Keratinocyte (primary cell): Measurements from ENCODE around the gene KLHL36.

Experiments used
- EZH2 ChIP-seq: IDR thresholded peaks from one replicate; pipeline ENCODE4 v1.6.1; 2012; ENCODE audit warnings: inconsistent platforms, mild to moderate bottlenecking, low read length, moderate library complexity
- TF ChIP-seq, protein P1 (sequence below), 3 experiments: IDR thresholded peaks in 1 of 3; conservative IDR thresholded peaks in 1 of 3; optimal IDR thresholded peaks in 1 of 3; 2 replicates in 2 of 3; 3 replicates in 1 of 3; pipeline versions ENCODE3 to v1.5.1; 2011; ENCODE audit warnings: low read length in 3 of 3, mild to moderate bottlenecking in 3 of 3, moderate library complexity in 2 of 3, control low read depth in 1 of 3, inconsistent platforms in 1 of 3; ENCODE audit not compliant: insufficient read depth in 2 of 3; ENCODE audit errors: extremely low read depth in 1 of 3

DNA sequence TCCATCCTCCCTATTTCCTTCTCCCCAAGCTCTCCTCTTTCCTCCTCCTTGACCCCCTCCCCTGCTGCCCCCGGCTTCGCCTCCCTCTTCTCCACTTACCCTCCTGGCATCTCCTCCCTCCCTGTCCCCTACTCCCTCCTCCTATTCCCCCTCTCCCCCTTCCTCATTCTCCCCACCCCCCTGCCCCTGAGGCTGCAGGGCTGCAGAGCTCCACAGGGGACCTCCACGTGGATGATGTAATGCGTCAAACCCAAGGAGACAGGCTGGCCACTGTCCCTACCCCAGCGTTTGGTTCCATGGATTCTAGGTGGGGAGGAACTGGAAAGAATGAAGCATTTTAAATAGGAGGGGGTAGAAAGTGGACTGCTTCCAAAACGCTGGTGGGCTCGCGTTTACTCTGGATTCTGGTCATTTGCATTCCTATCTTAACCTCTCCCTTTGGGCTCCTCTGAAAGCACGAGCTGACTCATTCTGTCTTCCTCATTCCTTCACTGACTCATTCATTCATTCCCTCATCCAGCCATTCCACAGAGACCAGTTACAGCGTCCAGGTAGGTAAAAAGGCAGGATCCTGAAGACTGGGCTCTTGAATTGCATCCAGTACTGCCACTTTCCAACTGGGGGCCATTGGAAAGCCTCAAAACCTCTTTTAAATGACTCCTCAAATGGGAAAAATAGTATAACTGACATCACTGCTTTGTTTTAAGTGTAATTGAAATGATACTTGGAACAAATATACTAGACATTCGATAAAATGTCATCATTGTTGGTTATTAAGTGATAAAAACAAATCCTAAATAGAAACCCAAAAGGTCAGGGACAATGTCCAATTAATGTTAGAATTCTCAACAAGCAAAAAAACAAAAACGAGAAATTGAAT is 29.5 kb upstream of the KLHL36 start:
- TF ChIP-seq, protein P1, sequence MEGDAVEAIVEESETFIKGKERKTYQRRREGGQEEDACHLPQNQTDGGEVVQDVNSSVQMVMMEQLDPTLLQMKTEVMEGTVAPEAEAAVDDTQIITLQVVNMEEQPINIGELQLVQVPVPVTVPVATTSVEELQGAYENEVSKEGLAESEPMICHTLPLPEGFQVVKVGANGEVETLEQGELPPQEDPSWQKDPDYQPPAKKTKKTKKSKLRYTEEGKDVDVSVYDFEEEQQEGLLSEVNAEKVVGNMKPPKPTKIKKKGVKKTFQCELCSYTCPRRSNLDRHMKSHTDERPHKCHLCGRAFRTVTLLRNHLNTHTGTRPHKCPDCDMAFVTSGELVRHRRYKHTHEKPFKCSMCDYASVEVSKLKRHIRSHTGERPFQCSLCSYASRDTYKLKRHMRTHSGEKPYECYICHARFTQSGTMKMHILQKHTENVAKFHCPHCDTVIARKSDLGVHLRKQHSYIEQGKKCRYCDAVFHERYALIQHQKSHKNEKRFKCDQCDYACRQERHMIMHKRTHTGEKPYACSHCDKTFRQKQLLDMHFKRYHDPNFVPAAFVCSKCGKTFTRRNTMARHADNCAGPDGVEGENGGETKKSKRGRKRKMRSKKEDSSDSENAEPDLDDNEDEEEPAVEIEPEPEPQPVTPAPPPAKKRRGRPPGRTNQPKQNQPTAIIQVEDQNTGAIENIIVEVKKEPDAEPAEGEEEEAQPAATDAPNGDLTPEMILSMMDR (optimal IDR thresholded peaks at IDR 0.05 in 1 of 3, IDR thresholded peaks at IDR 0.05 in 1 of 3, conservative IDR thresholded peaks at IDR 0.05 in 1 of 3; ENCODE audit: extremely low read depth in 1 of 3, insufficient read depth in 2 of 3, low read length in 3 of 3): no peak
- TF ChIP-seq EZH2: no peak
